H1 (cell line): Measurements from ENCODE around the gene NAA10. TPM values are rescaled to one million over a fixed set of nuclear protein-coding genes. Genes with fewer than 3 reads are reported as not detected.

Source experiments
- CTCF ChIA-PET: fragments of 300-600 bp; sonication (Branson Sonifier 250); formaldehyde crosslinking; loops from one replicate; lab custom pipeline; 2021; ENCODE audit not compliant: partially characterized antibody; lab: Charles Lee
- POLR2A ChIA-PET: fragments of 300-600 bp; sonication (Branson Sonifier 250); formaldehyde crosslinking; loops from one replicate; lab custom pipeline; 2021; ENCODE audit warnings: inconsistent platforms; ENCODE audit not compliant: partially characterized antibody; lab: Charles Lee
- DNase-seq, 2 experiments: peaks; one replicate each; pipeline versions ENCODE4 v3.0.0 to v3.0.0-alpha.2; 2010 to 2022; ENCODE audit warnings: low spot score in 2 of 2, low read depth in 1 of 2, mixed read lengths in 1 of 2
- FAIRE-seq: peaks from 2 replicates; lab custom pipeline; 2011; peaks lifted over from hg19 to GRCh38; lab: Jason Lieb, UNC
- H2AFZ ChIP-seq: 2 replicates; pipeline ENCODE4 v1.8.1; 2012; ENCODE audit warnings: low read length, inconsistent platforms
- H2AK5ac ChIP-seq: 2 replicates; pipeline ENCODE4 v1.6.1; 2013; ENCODE audit warnings: low read depth, low read length
- H2BK120ac ChIP-seq: replicated peaks from 2 replicates; pipeline ENCODE3; 2013; ENCODE audit warnings: low read depth, low read length, inconsistent platforms
- H2BK12ac ChIP-seq: 2 replicates; pipeline ENCODE4 v1.6.1; 2013; ENCODE audit warnings: low read depth, low read length
- H2BK15ac ChIP-seq: 2 replicates; pipeline ENCODE4 v1.6.1; 2013; ENCODE audit warnings: low read length
- H2BK20ac ChIP-seq: 2 replicates; pipeline ENCODE4 v1.6.1; 2013; ENCODE audit warnings: low read length
- H2BK5ac ChIP-seq: 2 replicates; pipeline ENCODE4 v1.6.1; 2013; ENCODE audit warnings: low read depth, low read length
- H3K14ac ChIP-seq: 2 replicates; pipeline ENCODE4 v1.6.1; 2013; ENCODE audit warnings: inconsistent platforms; ENCODE audit not compliant: insufficient read length
- H3K18ac ChIP-seq: 2 replicates; pipeline ENCODE4 v1.6.1; 2013; ENCODE audit warnings: low read length; ENCODE audit errors: extremely low read depth
- H3K23ac ChIP-seq: 2 replicates; pipeline ENCODE4 v1.6.1; 2013; ENCODE audit warnings: inconsistent platforms; ENCODE audit not compliant: insufficient read length
- H3K23me2 ChIP-seq: 2 replicates; pipeline ENCODE4 v1.6.1; 2013; ENCODE audit warnings: low read depth, low read length
- H3K27ac ChIP-seq: 2 replicates; pipeline ENCODE4 v1.6.1; 2011; ENCODE audit warnings: low read depth, low read length, inconsistent platforms
- H3K27me3 ChIP-seq, 4 experiments: replicated peaks in 1 of 4; 1 replicate in 1 of 4; 2 replicates in 3 of 4; pipeline versions ENCODE4 v1.6.1 to v1.8.1; 2011 to 2013; ENCODE audit warnings: low read length in 3 of 4, mild to moderate bottlenecking in 3 of 4, inconsistent platforms in 2 of 4, mixed read lengths in 2 of 4, moderate library complexity in 1 of 4; ENCODE audit not compliant: control insufficient read depth in 3 of 4, insufficient read depth in 3 of 4; ENCODE audit errors: extremely low read depth in 1 of 4
- H3K36me3 ChIP-seq, 4 experiments: 2 replicates each; pipeline versions ENCODE4 v1.6.1 to v1.8.1; 2011 to 2013; ENCODE audit warnings: mild to moderate bottlenecking in 4 of 4, low read length in 3 of 4, moderate library complexity in 2 of 4, control low read depth in 1 of 4, inconsistent platforms in 1 of 4; ENCODE audit not compliant: insufficient read depth in 4 of 4, control insufficient read depth in 2 of 4
- H3K4ac ChIP-seq: replicated peaks from 2 replicates; pipeline ENCODE3; 2013; ENCODE audit warnings: low read length, low read depth, mixed read lengths, inconsistent platforms; ENCODE audit not compliant: insufficient read length
- H3K4me1 ChIP-seq, 4 experiments: replicated peaks in 1 of 4; 1 replicate in 1 of 4; 2 replicates in 3 of 4; pipeline versions ENCODE4 v1.6.1 to v1.8.1; 2011 to 2013; ENCODE audit warnings: low read length in 3 of 4, inconsistent platforms in 2 of 4, mixed read lengths in 1 of 4; ENCODE audit not compliant: insufficient read depth in 4 of 4, control insufficient read depth in 3 of 4
- H3K4me2 ChIP-seq, 2 experiments: 2 replicates each; pipeline versions ENCODE4 v1.6.1 to v1.8.1; 2011 to 2013; ENCODE audit warnings: low read depth in 2 of 2, low read length in 2 of 2, control low read depth in 1 of 2, inconsistent platforms in 1 of 2, mild to moderate bottlenecking in 1 of 2; ENCODE audit not compliant: insufficient read depth in 1 of 2
- H3K4me3 ChIP-seq, 4 experiments: fragments of 200-600, 300-600 bp in 1 of 4; sonication (generic), shearing (Covaris generic), sonication (Bioruptor Twin) in 1 of 4; 2 replicates each; pipeline versions ENCODE4 v1.5.1 to v1.8.1; 2011 to 2016; ENCODE audit warnings: low read length in 4 of 4, low read depth in 3 of 4, control low read depth in 2 of 4, inconsistent platforms in 2 of 4, mild to moderate bottlenecking in 2 of 4, mixed read lengths in 1 of 4, moderate library complexity in 1 of 4; ENCODE audit not compliant: insufficient read depth in 2 of 4; ENCODE audit errors: extremely low read depth in 1 of 4
- H3K56ac ChIP-seq: replicated peaks from 2 replicates; pipeline ENCODE3; 2013; ENCODE audit warnings: low read depth, mild to moderate bottlenecking, mixed read lengths, low read length, inconsistent platforms; ENCODE audit not compliant: insufficient read length
- H3K79me1 ChIP-seq: 2 replicates; pipeline ENCODE4 v1.6.1; 2013; ENCODE audit warnings: low read depth, low read length, control low read depth
- H3K79me2 ChIP-seq, 2 experiments: 2 replicates each; pipeline versions ENCODE4 v1.6.1 to v1.8.1; 2012 to 2013; ENCODE audit warnings: low read length in 2 of 2, mild to moderate bottlenecking in 2 of 2, inconsistent platforms in 1 of 2; ENCODE audit not compliant: insufficient read depth in 2 of 2, control insufficient read depth in 1 of 2
- H3K9ac ChIP-seq, 4 experiments: replicated peaks in 1 of 4; 1 replicate in 1 of 4; 2 replicates in 3 of 4; pipeline versions ENCODE4 v1.6.1 to v1.8.1; 2011 to 2013; ENCODE audit warnings: low read depth in 3 of 4, low read length in 3 of 4, control low read depth in 2 of 4, mild to moderate bottlenecking in 2 of 4, moderate library complexity in 2 of 4, inconsistent platforms in 1 of 4; ENCODE audit errors: extremely low read depth in 1 of 4
- H3K9me3 ChIP-seq, 2 experiments: 2 replicates each; pipeline versions ENCODE4 v1.6.1 to v1.8.1; 2012 to 2013; ENCODE audit warnings: mild to moderate bottlenecking in 2 of 2, moderate library complexity in 2 of 2, control low read depth in 1 of 2, inconsistent platforms in 1 of 2, low read depth in 1 of 2, low read length in 1 of 2, mixed read lengths in 1 of 2; ENCODE audit not compliant: insufficient read depth in 2 of 2
- H4K20me1 ChIP-seq, 2 experiments: replicated peaks in 1 of 2; 2 replicates each; pipeline versions ENCODE3 to v1.8.1; 2011 to 2013; ENCODE audit warnings: inconsistent platforms in 2 of 2, low read length in 2 of 2, mild to moderate bottlenecking in 1 of 2; ENCODE audit not compliant: insufficient read depth in 2 of 2, control insufficient read depth in 1 of 2
- H4K5ac ChIP-seq: 2 replicates; pipeline ENCODE4 v1.6.1; 2013; ENCODE audit warnings: low read length, low read depth, mixed read lengths, inconsistent platforms; ENCODE audit not compliant: insufficient read length
- H4K8ac ChIP-seq: 2 replicates; pipeline ENCODE4 v1.8.0; 2013; ENCODE audit warnings: mild to moderate bottlenecking, moderate library complexity, low read length, inconsistent platforms; ENCODE audit not compliant: insufficient read depth; ENCODE audit errors: extremely low read depth
- H4K91ac ChIP-seq: replicated peaks from 2 replicates; pipeline ENCODE3; 2013; ENCODE audit warnings: low read length, mixed read lengths, inconsistent platforms; ENCODE audit not compliant: insufficient read length
- ASH2L ChIP-seq: fragments of 200-600, 300-600 bp; sonication (generic); IDR thresholded peaks from one replicate; pipeline ENCODE4 v1.7.1; 2017; ENCODE audit warnings: low read length
- CHD1 ChIP-seq: IDR thresholded peaks from 2 replicates; pipeline ENCODE4 v1.6.1; 2012; ENCODE audit warnings: low read depth, low read length, improper control_type of control experiment
- CTBP2 ChIP-seq: IDR thresholded peaks from 2 replicates; pipeline ENCODE4 v1.7.0; 2011; ENCODE audit warnings: borderline replicate concordance, mild to moderate bottlenecking, moderate library complexity, mixed read lengths, low read length; ENCODE audit not compliant: insufficient read depth, insufficient read length
- JUN ChIP-seq: IDR thresholded peaks from 2 replicates; pipeline ENCODE4 v1.6.1; 2011; ENCODE audit warnings: low read depth, mild to moderate bottlenecking, improper control_type of control experiment, low read length
- KDM1A ChIP-seq: fragments of 200-600, 300-600 bp; sonication (generic); IDR thresholded peaks from 2 replicates; pipeline ENCODE4 v1.7.1; 2016; ENCODE audit warnings: mild to moderate bottlenecking, low read length, borderline replicate concordance
- POLR2A ChIP-seq, 2 experiments: IDR thresholded peaks; 1 replicate in 1 of 2; 2 replicates in 1 of 2; pipeline ENCODE4 v1.6.1; 2011; ENCODE audit warnings: low read depth in 2 of 2, low read length in 2 of 2, mild to moderate bottlenecking in 2 of 2; ENCODE audit errors: control extremely low read depth in 1 of 2
- POU5F1 ChIP-seq: IDR thresholded peaks from 2 replicates; pipeline ENCODE4 v1.6.1; 2011; ENCODE audit warnings: low read depth, mild to moderate bottlenecking, low read length, moderate library complexity
- RAD21 ChIP-seq, 2 experiments: IDR thresholded peaks in 1 of 2; conservative IDR thresholded peaks in 1 of 2; 2 replicates each; pipeline ENCODE4 v1.6.1; 2011; ENCODE audit warnings: low read depth in 2 of 2, low read length in 2 of 2, improper control_type of control experiment in 1 of 2, inconsistent platforms in 1 of 2, mild to moderate bottlenecking in 1 of 2, moderate library complexity in 1 of 2
- RXRA ChIP-seq: IDR thresholded peaks from 2 replicates; pipeline ENCODE4 v1.6.1; 2011; ENCODE audit warnings: low read depth, mild to moderate bottlenecking, low read length, moderate library complexity; ENCODE audit not compliant: insufficient read depth
- SIRT6 ChIP-seq: IDR thresholded peaks from one replicate; pipeline ENCODE4 v1.7.1; 2012; ENCODE audit warnings: low read length, inconsistent platforms
- SUZ12 ChIP-seq: fragments of 200-600 bp; sonication (generic); IDR thresholded peaks from 2 replicates; pipeline ENCODE4 v1.6.1; 2012; ENCODE audit warnings: mild to moderate bottlenecking, inconsistent platforms, low read length, moderate library complexity, mixed read lengths
- TBP ChIP-seq: IDR thresholded peaks from 2 replicates; pipeline ENCODE4 v1.6.1; 2011; ENCODE audit warnings: low read depth, low read length, improper control_type of control experiment
- TEAD4 ChIP-seq: IDR thresholded peaks from 2 replicates; pipeline ENCODE4 v1.6.1; 2012; ENCODE audit warnings: low read depth, low read length, inconsistent platforms, mixed read lengths
- ZNF274 ChIP-seq: IDR thresholded peaks from 2 replicates; pipeline ENCODE4 v1.7.0; 2012; ENCODE audit warnings: low read length, borderline replicate concordance; ENCODE audit errors: extremely low read depth
- WGBS, 2 experiments: shearing (Covaris generic) in 1 of 2; methylation state at CpG; one replicate each; pipeline versions ENCODE4 v1.1.6 to v1.1.7; 2013 to 2015; ENCODE audit warnings: low lambda C conversion rate in 2 of 2, mixed read lengths in 2 of 2, inconsistent platforms in 1 of 2, low coverage in 1 of 2, missing lambda C conversion rate in 1 of 2; ENCODE audit not compliant: insufficient replicate concordance in 2 of 2, insufficient coverage in 1 of 2, insufficient read length in 1 of 2; ENCODE audit errors: extremely low coverage in 1 of 2, missing lambda C conversion rate in 1 of 2; 5-methylcytosine and 5-hydroxymethylcytosine counted together
- polyA plus RNA-seq, 7 experiments: library from polyadenylated mRNA; depleted of rRNA in 3 of 7; stranded (reverse) in 5 of 7; unstranded in 2 of 7; fragments of >200 nt in 5 of 7; fragments of 200-250 nt in 2 of 7; gene quantifications; 1 replicate in 5 of 7; 2 replicates in 1 of 7; 4 replicates in 1 of 7; pipeline versions ENCODE4 v1.2.1 to v1.2.3, GENCODE V29; 2011 to 2013; ENCODE audit warnings: missing spikeins in 2 of 7, mixed read lengths in 2 of 7
- total RNA-seq: library from RNA; stranded (reverse); fragmentation: NEBNext Ultra II Directional; extraction: Animal tissue kit (Norgen Biotek cat#: 25700); gene quantifications from 2 replicates; pipeline ENCODE4 v1.2.1, GENCODE V29; 2021

Gene NAA10
- total and polyA plus RNA-seq, 2 of the 8 experiments (the other 6 are each of a cell fraction or from before 2014, with no cell fraction given): 80.4 to 98.8 TPM

DNA sequence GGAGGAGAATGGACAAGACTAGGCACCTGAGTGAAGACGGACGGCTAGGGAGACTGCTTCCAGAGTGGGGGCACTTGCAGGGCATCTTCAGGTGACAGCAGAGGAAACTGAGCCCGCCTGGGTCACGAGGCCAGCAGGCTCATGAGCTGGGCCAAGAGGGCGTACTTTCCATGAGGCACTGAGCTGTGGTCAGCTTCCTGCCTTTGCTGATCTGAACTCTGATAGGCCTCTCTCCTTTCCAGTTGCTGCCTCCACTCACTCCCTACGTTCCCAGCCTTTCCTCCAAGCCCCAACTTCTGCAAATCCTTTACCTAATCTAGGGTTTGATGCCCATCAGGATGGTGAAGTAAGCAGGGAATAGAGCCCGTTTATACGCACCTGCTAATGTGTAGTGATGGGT, 47.5 kb downstream of the NAA10 start:
- no peaks in the 10 kb centered on the region; a peak in 1 of 4 replicates for H3K79me2 ChIP-seq
- no peaks in the 10 kb centered on the region for H3K36me3 ChIP-seq
- H2AK5ac ChIP-seq: 0 out of 2 replicates have a peak overlapping the region, but pooled peaks have one; percentile 75
- H3K4me3 ChIP-seq: peak overlapping the region in 1 of 4 experiments; percentile 63; a peak in 1 of 8 replicates
- H2BK120ac ChIP-seq: no peak overlapping the region
- H3K4me1 ChIP-seq: peaks cover 0 to 22% (median 14%) of the 10 kb centered on the region in 4 experiments; a peak in 6 of 7 replicates
- H3K23me2 ChIP-seq: peaks cover 8% of the 10 kb centered on the region; the same call in 1 of the 2 replicates
- H4K5ac ChIP-seq: no peak overlapping the region
- peak overlapping the region in 1 of 2 experiments; percentile 78; a peak in 3 of 4 replicates for H3K4me2 ChIP-seq
- H3K27me3 ChIP-seq: peaks cover 0 to 17% (median under 1%) of the 10 kb centered on the region in 4 experiments; a peak in 3 of 7 replicates
- peak overlapping the region; percentile 48 for H3K18ac ChIP-seq
- no peak overlapping the region for H3K4ac ChIP-seq
- POLR2A ChIA-PET: interaction anchor here (0.7 to 2.2 kb wide), 9 partner anchors 22 to 121 kb away, joined by 3 to 13 read pairs (median 3); partner anchors contain the start of gene ARHGAP4
- H2AFZ ChIP-seq: no peak overlapping the region
- no peak overlapping the region for H4K8ac ChIP-seq
- peak overlapping the region; percentile 3 for H4K91ac ChIP-seq
- DNase-seq: no peak
- no peak overlapping the region for H3K27ac ChIP-seq
- H2BK5ac ChIP-seq: no peak overlapping the region
- FAIRE-seq: peak; percentile 60
- H3K9me3 ChIP-seq: no peaks in the 10 kb centered on the region
- no peak overlapping the region for H3K9ac ChIP-seq
- no peak overlapping the region for H2BK20ac ChIP-seq
- H3K56ac ChIP-seq: no peak overlapping the region
- peak overlapping the region; percentile 27; the same call in 1 of the 2 replicates for H2BK12ac ChIP-seq
- peaks cover 0 to 2% of the 10 kb centered on the region in 2 experiments for H4K20me1 ChIP-seq
- H2BK15ac ChIP-seq: no peak overlapping the region
- H3K79me1 ChIP-seq: no peaks in the 10 kb centered on the region
- CTCF ChIA-PET: interaction anchor here (0.6 to 1.9 kb wide), 9 partner anchors 12 to 69 kb away, joined by 3 to 9 read pairs (median 3); no protein-coding TSS in a partner anchor
- H3K14ac ChIP-seq: no peak overlapping the region
- 80% methylated on average over 3 of the region's 8 CpGs; no CpG with 5 or more reads in 1 of the 2 experiments for WGBS, 2 experiments
- no peak overlapping the region for H3K23ac ChIP-seq
- TF ChIP-seq CHD1 (no peak), JUN (no peak), POLR2A (IDR thresholded peaks at IDR 0.05; ENCODE audit: control extremely low read depth in 1 of 2, low read depth in 2 of 2, low read length in 2 of 2) (no peak), SIRT6 (no peak), RAD21 (IDR thresholded peaks at IDR 0.05 in 1 of 2, conservative IDR thresholded peaks at IDR 0.05 in 1 of 2; ENCODE audit: low read depth in 2 of 2, low read length in 2 of 2) (no peak), KDM1A (no peak), CTBP2 (no peak), SUZ12 (no peak), POU5F1 (no peak), TBP (no peak), ASH2L (no peak), TEAD4 (no peak), RXRA (no peak), ZNF274 (no peak)
